Mucosa of descending colon (tissue), 3 donors: ENCODE results near the gene HTT-AS. TPM values are rescaled to one million over a fixed set of nuclear protein-coding genes. Genes with fewer than 3 reads are reported as not detected.

Experiments used
- ATAC-seq: fragments of 200-7000 bp; cut with Tn5 transposase; one replicate; pipeline ENCODE4 v1.9.1; 2020; ENCODE audit warnings: mild to moderate bottlenecking, moderate library complexity
- DNase-seq, 3 donors: peaks; one replicate each; pipeline ENCODE4 v3.0.0-alpha.2; 2020
- H3K36me3 ChIP-seq: fragments of 200-600 bp; one replicate; pipeline ENCODE4 v1.8.0; 2021; ENCODE audit warnings: low read depth, mild to moderate bottlenecking
- H3K4me1 ChIP-seq: fragments of 200-600 bp; one replicate; pipeline ENCODE4 v1.8.0; 2021; ENCODE audit warnings: low read depth, mild to moderate bottlenecking
- H3K4me3 ChIP-seq: fragments of 200-600 bp; one replicate; pipeline ENCODE4 v1.8.0; 2021; ENCODE audit warnings: mild to moderate bottlenecking
- H3K9me3 ChIP-seq: fragments of 200-600 bp; one replicate; pipeline ENCODE4 v1.8.0; 2021; ENCODE audit warnings: mild to moderate bottlenecking
- CTCF ChIP-seq: fragments of 200-600 bp; IDR thresholded peaks from one replicate; pipeline ENCODE4 v1.8.0; 2022; ENCODE audit warnings: antibody characterized with exemption, mild to moderate bottlenecking
- intact Hi-C, 2 donors: fragments of 100-400 bp; cut with DNase I in 1 of 2; cut with micrococcal nuclease in 1 of 2; formaldehyde crosslinking; loops; one replicate each; pipeline versions ENCODE4 v1.11.0 to v1.11.1; 2022; cut with DNase I, micrococcal nuclease
- total RNA-seq, 3 donors: library from RNA; stranded (reverse); fragmentation: NEBNext Ultra II Directional in 2 of 3; extraction: Animal tissue kit (Norgen Biotek cat#: 25700) in 2 of 3; gene quantifications; one replicate each; pipeline versions ENCODE4 v1.2.1 to v1.2.4, GENCODE V29; 2021 to 2023
- donor health status: DM: no; HTN: no; CAD: no; lungs with moderate emphysema.
- donor health status: DM: no; HTN: no; CAD: no.
- donor health status: DM: no; HTN: yes; CAD: no.

HTT-AS gene
- total RNA-seq, 3 donors from 2014 or later: not detected

- TF ChIP-seq CTCF: no peak
- no peak overlapping the region for H3K4me3 ChIP-seq
- DNase-seq: no peak
- peaks cover 7% of the 10 kb centered on the region for H3K36me3 ChIP-seq
- ATAC-seq: no peak
- H3K4me1 ChIP-seq: peaks cover 3% of the 10 kb centered on the region
- no peaks in the 10 kb centered on the region for H3K9me3 ChIP-seq
- intact Hi-C loops: no loop called here
Observed at GRCh38 chr4:3119464-3119863, 45.1 kb upstream of the HTT-AS start.

DNA sequence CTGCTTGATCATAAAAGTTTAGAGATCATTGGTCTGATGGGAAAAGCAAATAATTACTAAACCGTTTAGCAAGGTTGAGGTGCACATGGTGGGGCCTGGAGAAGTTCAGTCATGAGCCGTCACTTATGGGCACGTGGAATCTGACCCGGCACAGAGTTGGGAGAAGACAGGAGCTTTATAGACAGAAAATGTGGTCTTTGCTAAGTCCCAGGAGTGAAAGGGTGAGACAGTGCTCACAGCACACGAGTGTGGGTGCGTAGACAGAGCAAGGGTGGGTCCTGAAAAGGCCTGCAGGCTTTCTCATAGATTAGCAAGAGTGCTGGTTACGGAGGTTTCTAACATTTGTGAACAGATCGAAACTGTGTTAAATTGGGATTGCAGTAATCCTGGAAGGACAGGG lies 44.0 kb upstream of the HTT-AS start:
- intact Hi-C loops: no loop called here
- no peak overlapping the region for H3K4me3 ChIP-seq
- no peaks in the 10 kb centered on the region for H3K9me3 ChIP-seq
- peaks cover 7% of the 10 kb centered on the region for H3K36me3 ChIP-seq
- TF ChIP-seq CTCF: no peak
- peaks cover 3% of the 10 kb centered on the region for H3K4me1 ChIP-seq
- no peak for DNase-seq
- ATAC-seq: no peak

GRCh38 chr4:3116955-3117354 lies 42.6 kb upstream of the HTT-AS start:
- intact Hi-C loops: no loop called here
- no peaks in the 10 kb centered on the region for H3K9me3 ChIP-seq
- no peak for ATAC-seq
- no peak overlapping the region for H3K4me3 ChIP-seq
- DNase-seq: no peak
- TF ChIP-seq CTCF: no peak
- peaks cover 2% of the 10 kb centered on the region for H3K4me1 ChIP-seq
- H3K36me3 ChIP-seq: peaks cover 5% of the 10 kb centered on the region

GRCh38 chr4:3115637-3116270 lies 41.4 kb upstream of the HTT-AS start:
- Histone ChIP-seq H3K36me3 (no peaks in the 10 kb centered on the region), H3K4me1 (no peaks in the 10 kb centered on the region), H3K9me3 (no peaks in the 10 kb centered on the region), H3K4me3 (no peak overlapping the region)
- DNase-seq (no peak), ATAC-seq (no peak)
- TF ChIP-seq CTCF: no peak
- intact Hi-C loops: no loop called here

GRCh38 chr4:3114377-3114776 lies 40.0 kb upstream of the HTT-AS start:
- intact Hi-C loops: no loop called here
- TF ChIP-seq CTCF: no peak
- no peak for DNase-seq
- H3K9me3 ChIP-seq: no peaks in the 10 kb centered on the region
- no peaks in the 10 kb centered on the region for H3K36me3 ChIP-seq
- ATAC-seq: no peak
- H3K4me3 ChIP-seq: no peak overlapping the region
- H3K4me1 ChIP-seq: no peaks in the 10 kb centered on the region
